ENCODE data around the gene CHD2.

- TF ChIP-seq CREM (CRISPR knock-in tag; IDR thresholded peaks at IDR 0.05) (no peak), ZBTB21 (CRISPR knock-in tag; IDR thresholded peaks at IDR 0.05; ENCODE audit: borderline replicate concordance) (no peak), CTCF (IDR thresholded peaks at IDR 0.05) (no peak), RELA (CRISPR knock-in tag; IDR thresholded peaks at IDR 0.05; ENCODE audit: borderline replicate concordance) (no peak), SP1 (CRISPR knock-in tag; conservative IDR thresholded peaks at IDR 0.05) (no peak), E2F1 (CRISPR knock-in tag; IDR thresholded peaks at IDR 0.05) (no peak), ATF3 (CRISPR knock-in tag; conservative IDR thresholded peaks at IDR 0.05) (no peak), ZNF281 (CRISPR knock-in tag; IDR thresholded peaks at IDR 0.05) (no peak), USF2 (CRISPR knock-in tag; IDR thresholded peaks at IDR 0.05) (no peak), FOXJ3 (CRISPR knock-in tag; IDR thresholded peaks at IDR 0.05; ENCODE audit: borderline replicate concordance) (no peak), TP53 (CRISPR knock-in tag; IDR thresholded peaks at IDR 0.05) (no peak), JUN (CRISPR knock-in tag; IDR thresholded peaks at IDR 0.05) (no peak), E2F5 (CRISPR knock-in tag; IDR thresholded peaks at IDR 0.05) (no peak), FOXK1 (CRISPR knock-in tag; IDR thresholded peaks at IDR 0.05) (no peak)
Observed at GRCh38 chr15:93025625-93025982, 125.5 kb downstream of the CHD2 start.

All from WTC11 (cell line).